Large intestine (tissue), 3 donors: ENCODE measurements around the gene LRRC27. TPM values are rescaled to one million over a fixed set of nuclear protein-coding genes. Genes with fewer than 3 reads are reported as not detected.

ENCODE experiments used
- DNase-seq, 2 donors: peaks; one replicate each; pipeline versions ENCODE4 v3.0.0 to v3.0.0-alpha.2; 2013
- H3K27ac ChIP-seq: one replicate; pipeline ENCODE4 v1.5.1; 2013; ENCODE audit warnings: low read length
- H3K27me3 ChIP-seq: 2 replicates; pipeline ENCODE4 v1.6.1; 2013; ENCODE audit warnings: low read length; ENCODE audit not compliant: control insufficient read depth, insufficient read depth
- H3K36me3 ChIP-seq: 2 replicates; pipeline ENCODE4 v1.6.1; 2013; ENCODE audit warnings: low read length; ENCODE audit not compliant: control insufficient read depth, insufficient read depth
- H3K4me1 ChIP-seq: one replicate; pipeline ENCODE4 v1.6.1; 2013; ENCODE audit warnings: low read length; ENCODE audit not compliant: control insufficient read depth, insufficient read depth
- H3K4me3 ChIP-seq: one replicate; pipeline ENCODE4 v1.5.1; 2013; ENCODE audit warnings: low read length
- H3K9me3 ChIP-seq: one replicate; pipeline ENCODE4 v1.6.1; 2013; ENCODE audit warnings: mild to moderate bottlenecking, low read depth, low read length, moderate library complexity; ENCODE audit not compliant: control insufficient read depth
- WGBS: methylation state at CpG from one replicate; pipeline ENCODE4 v1.1.5; 2013; ENCODE audit warnings: low lambda C conversion rate; ENCODE audit not compliant: insufficient coverage; 5-methylcytosine and 5-hydroxymethylcytosine counted together
- polyA plus RNA-seq: library from polyadenylated mRNA; unstranded; fragments of 120-200 nt; gene quantifications from one replicate; pipeline ENCODE4 v1.2.1, GENCODE V29; 2013

The LRRC27 gene
- polyA plus RNA-seq, 1 donor = 20.7 TPM

DNA sequence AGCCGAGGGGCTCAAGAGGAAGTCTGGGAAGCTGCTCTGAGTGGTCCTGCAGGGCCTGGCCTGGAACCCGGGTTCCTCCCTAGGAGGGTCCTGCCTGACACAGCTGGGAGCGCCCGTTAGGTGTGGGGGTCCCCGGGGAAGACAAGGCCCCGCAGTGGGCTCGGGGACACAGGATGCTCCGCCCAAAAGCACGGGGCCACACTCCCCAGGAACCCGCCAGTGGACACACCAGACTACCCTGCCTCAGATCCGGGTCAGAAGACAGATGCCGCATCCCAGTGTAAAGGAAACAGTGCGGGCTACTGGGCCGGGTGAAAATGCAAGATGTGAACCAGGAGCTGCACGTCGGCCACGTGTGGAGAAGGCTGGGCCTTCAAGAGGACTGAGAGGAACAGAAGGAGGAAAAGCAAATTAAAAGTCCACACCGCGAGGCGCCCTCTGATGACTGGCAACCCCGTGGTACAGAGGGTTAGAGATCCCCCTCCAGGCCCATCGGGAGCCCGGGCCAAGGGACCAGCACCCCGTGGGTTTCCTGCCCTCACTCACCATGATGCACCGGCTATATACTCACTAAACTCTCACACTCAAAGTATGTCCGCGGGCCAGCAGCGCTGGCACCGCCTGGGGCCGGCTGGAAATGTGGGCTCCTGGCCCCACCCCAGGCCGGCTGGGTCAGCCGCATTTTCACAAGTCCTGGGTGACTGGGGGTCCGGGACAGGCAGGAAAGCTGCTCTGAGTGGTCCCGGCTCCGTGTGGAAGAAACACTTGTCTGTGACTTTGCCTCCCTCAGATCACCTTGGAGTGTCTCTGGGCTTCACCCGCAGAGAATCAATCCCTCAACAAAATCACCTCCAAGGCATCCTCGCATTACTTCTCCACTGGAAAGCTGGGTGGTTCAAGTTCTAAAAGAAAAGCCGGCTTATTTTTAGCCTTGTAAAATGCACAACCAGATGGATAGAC is 30.3 kb upstream of the LRRC27 start:
- H3K4me3 ChIP-seq = no peak overlapping the region
- DNase-seq = no peak
- no peak overlapping the region for H3K27ac ChIP-seq
- no peaks in the 10 kb centered on the region for H3K36me3 ChIP-seq
- H3K27me3 ChIP-seq = peaks cover 42% of the 10 kb centered on the region
- WGBS = no CpG with 5 or more reads among the region's 38 CpGs
- peaks cover 7% of the 10 kb centered on the region for H3K9me3 ChIP-seq
- peaks cover 1% of the 10 kb centered on the region for H3K4me1 ChIP-seq

DNA sequence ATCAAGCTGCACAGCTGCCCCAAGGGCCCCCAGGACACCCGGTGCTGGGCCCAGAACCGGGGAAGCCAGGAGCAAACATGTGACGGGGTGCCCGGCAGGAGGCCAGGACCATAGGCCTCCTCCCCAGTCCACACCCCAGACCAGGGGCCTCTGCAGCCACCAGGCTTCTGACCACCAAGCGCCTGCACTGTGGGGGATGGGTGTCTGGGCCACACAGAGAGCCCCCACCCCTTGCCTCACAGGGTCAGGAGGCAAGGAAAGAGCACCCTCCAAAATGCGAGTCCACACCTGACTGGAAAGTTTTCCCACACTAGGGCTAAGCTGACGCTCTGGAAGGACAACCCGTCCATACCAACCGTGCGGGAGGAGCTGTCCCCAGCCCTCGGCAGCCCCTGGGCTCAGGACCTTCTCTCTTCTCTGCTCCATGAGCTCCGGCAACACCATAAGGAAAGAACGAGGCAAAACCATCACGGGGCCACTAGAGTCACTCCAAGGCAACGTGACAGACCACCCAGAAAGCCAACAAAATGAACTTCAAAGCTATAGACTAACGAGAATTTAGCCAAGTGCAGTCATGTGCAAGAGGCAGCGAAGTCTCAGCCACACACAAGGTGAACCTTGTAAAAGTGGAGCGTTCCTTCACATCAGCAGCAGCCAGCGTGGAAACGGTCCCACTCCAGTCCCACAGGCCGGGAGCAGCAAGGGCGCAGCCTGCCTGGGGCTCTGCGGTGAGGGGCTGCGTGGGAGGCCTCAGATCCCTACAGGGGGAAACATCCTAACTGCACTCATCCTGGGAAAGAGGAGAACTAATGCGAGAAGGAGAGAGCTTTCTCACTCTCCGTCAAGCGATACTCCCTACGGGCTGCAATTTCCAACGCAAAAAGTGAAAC is 29.3 kb upstream of the LRRC27 start:
- peaks cover 5% of the 10 kb centered on the region for H3K4me1 ChIP-seq
- no peak for DNase-seq
- no peak overlapping the region for H3K27ac ChIP-seq
- H3K27me3 ChIP-seq = peaks cover 42% of the 10 kb centered on the region
- 88% methylated on average over 3 of the region's 29 CpGs for WGBS
- no peaks in the 10 kb centered on the region for H3K36me3 ChIP-seq
- H3K4me3 ChIP-seq = no peak overlapping the region
- peaks cover 11% of the 10 kb centered on the region for H3K9me3 ChIP-seq

DNA sequence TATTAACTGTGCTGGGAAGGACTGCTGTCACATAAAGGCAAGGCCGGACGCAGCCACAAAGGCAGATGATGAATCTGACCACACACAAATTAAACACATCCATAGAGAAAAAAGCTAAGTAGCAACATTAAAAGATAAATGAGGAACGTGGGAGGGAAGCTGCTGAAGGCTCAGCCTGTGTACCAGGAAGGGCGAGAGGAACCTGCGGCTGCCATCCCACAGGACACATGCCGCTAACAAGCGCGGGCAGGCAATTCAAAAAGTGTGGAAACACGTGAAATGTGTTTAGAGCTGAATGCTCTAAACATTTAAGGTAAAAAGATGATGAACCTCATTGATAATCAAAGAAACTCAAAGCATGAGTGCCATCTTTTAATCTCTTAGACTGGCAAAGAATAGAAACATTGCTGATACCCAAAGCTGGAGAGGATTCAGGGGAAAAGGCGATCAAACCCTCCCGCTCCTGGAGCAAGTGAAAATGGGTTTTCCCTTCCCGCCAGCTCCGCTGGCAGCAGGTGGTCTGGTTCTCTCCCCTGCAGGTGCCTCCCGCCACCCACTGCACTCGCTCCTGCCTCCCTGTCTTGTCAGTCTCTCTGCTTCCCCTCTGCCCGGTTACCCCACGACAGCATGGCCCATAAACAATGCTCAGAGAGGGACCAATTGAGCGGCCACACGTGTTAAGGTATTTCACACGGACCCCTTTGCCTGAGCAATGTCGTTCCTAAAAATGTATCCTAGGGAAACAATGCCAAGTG is 28.5 kb upstream of the LRRC27 start:
- peaks cover 37% of the 10 kb centered on the region for H3K27me3 ChIP-seq

GRCh38 chr10:132304756-132305509 is 27.1 kb upstream of the LRRC27 start:
- H3K4me1 ChIP-seq = peaks cover 5% of the 10 kb centered on the region
- DNase-seq = no peak
- H3K4me3 ChIP-seq = no peak overlapping the region
- H3K9me3 ChIP-seq = peaks cover 11% of the 10 kb centered on the region
- H3K27me3 ChIP-seq = peaks cover 51% of the 10 kb centered on the region
- no peak overlapping the region for H3K27ac ChIP-seq
- H3K36me3 ChIP-seq = no peaks in the 10 kb centered on the region
- 100% methylated on average over 2 of the region's 21 CpGs for WGBS

More for the DNA sequence above, 28.5 kb upstream of the LRRC27 start:
- Histone ChIP-seq H3K9me3 (peaks cover 11% of the 10 kb centered on the region), H3K36me3 (no peaks in the 10 kb centered on the region), H3K4me1 (peaks cover 5% of the 10 kb centered on the region), H3K4me3 (no peak overlapping the region), H3K27ac (no peak overlapping the region)
- no peak for DNase-seq
- WGBS = 91% methylated on average over 4 of the region's 21 CpGs

- Histone ChIP-seq H3K4me3 (no peak overlapping the region), H3K27ac (no peak overlapping the region), H3K36me3 (no peaks in the 10 kb centered on the region), H3K27me3 (peaks cover 58% of the 10 kb centered on the region), H3K4me1 (peaks cover 5% of the 10 kb centered on the region), H3K9me3 (peaks cover 11% of the 10 kb centered on the region)
- no peak for DNase-seq
- WGBS = no CpG with 5 or more reads among the region's 22 CpGs
Observed at GRCh38 chr10:132305654-132306342, 26.2 kb upstream of the LRRC27 start.

DNA sequence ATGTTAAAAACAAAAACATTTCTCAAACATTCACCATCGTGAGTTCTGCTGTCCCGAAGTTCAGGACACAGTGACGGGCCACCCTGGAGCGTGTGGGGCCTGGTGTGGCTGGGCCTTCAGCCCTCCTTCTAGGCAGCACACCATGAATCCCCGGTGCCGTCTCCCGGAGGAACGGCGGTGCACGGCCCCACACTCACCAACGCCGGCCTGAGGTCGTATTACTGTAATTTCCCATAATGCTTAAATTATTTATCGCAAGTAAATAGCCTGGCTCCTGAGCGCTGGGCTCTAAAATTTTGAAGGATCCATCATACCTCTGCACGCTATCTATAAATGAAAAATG is 25.7 kb upstream of the LRRC27 start:
- WGBS = no CpG with 5 or more reads among the region's 16 CpGs
- no peak for DNase-seq
- Histone ChIP-seq H3K27ac (no peak overlapping the region), H3K36me3 (no peaks in the 10 kb centered on the region), H3K4me1 (peaks cover 5% of the 10 kb centered on the region), H3K9me3 (peaks cover 11% of the 10 kb centered on the region), H3K27me3 (peaks cover 60% of the 10 kb centered on the region), H3K4me3 (peak overlapping the region; percentile 16)

DNA sequence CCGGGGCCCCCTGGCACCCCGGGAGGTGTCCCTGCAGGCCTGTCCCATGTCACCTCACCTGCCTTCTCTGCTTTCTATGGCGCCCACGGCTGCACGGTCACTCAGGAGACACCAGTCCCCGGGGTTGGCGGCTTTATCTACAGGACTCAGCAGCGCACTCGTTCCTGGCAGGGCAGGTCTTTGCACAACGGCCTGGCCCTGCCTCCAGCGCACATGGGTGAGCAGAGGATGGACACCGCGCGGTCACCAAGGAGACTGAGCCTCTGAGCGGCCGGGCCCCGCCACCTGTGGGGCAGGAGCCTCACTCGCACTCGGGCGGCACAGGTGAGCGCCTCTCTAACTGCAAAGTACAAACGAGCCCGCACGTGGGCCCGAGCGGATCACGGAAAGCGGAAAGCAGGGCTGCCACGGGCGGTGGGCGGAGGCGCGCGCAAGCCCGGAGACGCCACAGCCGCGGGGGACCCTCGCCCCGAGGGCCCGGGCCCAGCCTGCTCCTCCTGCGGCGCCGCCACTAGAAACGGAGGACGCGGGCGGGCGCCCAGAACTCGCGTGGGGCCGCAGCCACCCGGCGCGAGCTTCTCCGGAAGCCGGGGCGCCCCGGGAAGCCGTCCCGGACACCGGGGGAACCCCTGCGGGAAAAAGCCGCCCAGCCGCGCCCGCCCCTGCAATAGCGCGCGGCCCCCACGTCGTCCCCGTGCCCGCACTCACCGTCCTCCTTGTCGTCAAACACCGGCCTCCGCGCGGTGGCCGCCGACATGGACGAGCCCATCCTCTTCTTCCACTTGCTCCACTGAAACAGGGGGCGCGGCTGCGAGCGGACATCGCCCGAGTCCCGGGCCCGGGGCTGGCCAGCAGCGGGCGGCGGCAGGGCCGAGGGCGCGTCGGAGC is 24.9 kb upstream of the LRRC27 start:
- Histone ChIP-seq H3K27ac (no peak overlapping the region), H3K27me3 (peaks cover 66% of the 10 kb centered on the region), H3K4me3 (peak overlapping the region; percentile 16), H3K36me3 (no peaks in the 10 kb centered on the region), H3K4me1 (peaks cover 5% of the 10 kb centered on the region), H3K9me3 (peaks cover 8% of the 10 kb centered on the region)
- peak; percentile 40 to 67 for DNase-seq
- no CpG with 5 or more reads among the region's 98 CpGs for WGBS

- peaks cover 8% of the 10 kb centered on the region for H3K9me3 ChIP-seq
- H3K27me3 ChIP-seq = peaks cover 66% of the 10 kb centered on the region
- peak; percentile 79 to 87 for DNase-seq
- peak within 1 kb of the TSS; percentile 54 for H3K4me3 ChIP-seq
- H3K4me1 ChIP-seq = peaks cover 5% of the 10 kb centered on the region
- no CpG with 5 or more reads among the region's 84 CpGs for WGBS
- H3K27ac ChIP-seq = no peak within 1 kb of the TSS
- no peaks in the 10 kb centered on the region for H3K36me3 ChIP-seq
Observed at GRCh38 chr10:132307823-132308586, 24.0 kb upstream of the LRRC27 start, which contains the start of gene STK32C. Gene STK32C (minus strand): TSS chr10:132307950. CDS start chr10:132307833, 117 bp downstream.
